RWPE1 (cell line): ENCODE results near the gene C9.

ENCODE experiments used
- CTCF ChIA-PET: fragments of 350-600 bp; sonication (Branson Sonifier 250); formaldehyde crosslinking; extraction: SDS; loops from one replicate; lab custom pipeline; 2021; lab: Yijun Ruan, JAX
- POLR2A ChIA-PET: fragments of 400-600 bp; formaldehyde crosslinking; extraction: SDS; loops from one replicate; lab custom pipeline; 2020; ENCODE audit warnings: antibody characterized with exemption; ENCODE audit not compliant: low non-redundant PET; lab: Yijun Ruan, JAX
- DNase-seq: peaks from one replicate; pipeline ENCODE4 v3.0.0; 2012; ENCODE audit warnings: low spot score
- H3K27ac ChIP-seq: fragments of 450-650 bp; 2 replicates; pipeline ENCODE4 v1.5.1; 2017
- TF ChIP-seq, protein P1 (sequence below): fragments of 450-650 bp; conservative IDR thresholded peaks from 2 replicates; pipeline ENCODE4 v1.5.1; 2017; ENCODE audit warnings: low read depth, mild to moderate bottlenecking

Gene C9

DNA sequence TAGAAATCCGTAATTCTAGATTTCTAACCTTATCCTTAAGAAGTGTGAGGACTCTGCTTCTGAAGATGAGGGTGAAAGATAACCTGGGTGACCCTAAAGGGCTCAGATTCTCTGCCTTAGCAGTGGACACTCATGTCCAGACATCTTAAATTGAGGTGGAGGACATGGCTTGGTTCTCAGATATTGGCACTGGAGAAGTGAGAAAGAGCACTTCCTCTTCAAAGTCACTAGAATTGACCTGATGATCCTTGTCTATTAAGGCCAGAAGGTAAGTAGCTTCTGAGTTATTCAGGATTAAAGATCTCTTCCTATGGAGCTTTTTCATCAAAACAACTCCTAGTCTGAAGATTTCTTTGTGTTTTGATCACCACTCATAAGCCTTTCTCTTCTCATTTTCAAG is 54.8 kb downstream of the C9 start:
- CTCF ChIA-PET = no interaction called here
- POLR2A ChIA-PET = no interaction called here
- DNase-seq = no peak
- H3K27ac ChIP-seq = no peak overlapping the region
- TF ChIP-seq, protein P1, sequence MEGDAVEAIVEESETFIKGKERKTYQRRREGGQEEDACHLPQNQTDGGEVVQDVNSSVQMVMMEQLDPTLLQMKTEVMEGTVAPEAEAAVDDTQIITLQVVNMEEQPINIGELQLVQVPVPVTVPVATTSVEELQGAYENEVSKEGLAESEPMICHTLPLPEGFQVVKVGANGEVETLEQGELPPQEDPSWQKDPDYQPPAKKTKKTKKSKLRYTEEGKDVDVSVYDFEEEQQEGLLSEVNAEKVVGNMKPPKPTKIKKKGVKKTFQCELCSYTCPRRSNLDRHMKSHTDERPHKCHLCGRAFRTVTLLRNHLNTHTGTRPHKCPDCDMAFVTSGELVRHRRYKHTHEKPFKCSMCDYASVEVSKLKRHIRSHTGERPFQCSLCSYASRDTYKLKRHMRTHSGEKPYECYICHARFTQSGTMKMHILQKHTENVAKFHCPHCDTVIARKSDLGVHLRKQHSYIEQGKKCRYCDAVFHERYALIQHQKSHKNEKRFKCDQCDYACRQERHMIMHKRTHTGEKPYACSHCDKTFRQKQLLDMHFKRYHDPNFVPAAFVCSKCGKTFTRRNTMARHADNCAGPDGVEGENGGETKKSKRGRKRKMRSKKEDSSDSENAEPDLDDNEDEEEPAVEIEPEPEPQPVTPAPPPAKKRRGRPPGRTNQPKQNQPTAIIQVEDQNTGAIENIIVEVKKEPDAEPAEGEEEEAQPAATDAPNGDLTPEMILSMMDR = no peak

DNA sequence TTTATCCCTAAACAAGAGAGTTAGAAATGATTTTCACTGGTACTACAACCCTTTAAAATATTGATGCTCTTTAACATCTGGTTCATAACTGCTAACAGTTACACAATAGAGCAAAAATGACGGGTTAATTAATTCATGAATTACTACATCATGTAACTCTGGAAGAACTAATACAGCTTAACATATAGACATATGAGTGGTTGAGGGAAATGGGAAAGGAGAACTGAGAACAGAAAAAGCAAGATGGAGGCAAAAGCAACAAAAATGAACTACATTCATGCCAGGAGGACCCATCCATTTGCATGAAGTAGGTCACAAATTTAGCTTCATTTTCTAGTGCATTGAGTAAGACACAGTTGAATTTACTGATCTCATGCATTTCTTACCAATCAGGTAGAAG is 61.8 kb downstream of the C9 start:
- TF ChIP-seq, protein P1 = no peak
- ChIA-PET POLR2A (no interaction called here), CTCF (no interaction called here)
- DNase-seq = no peak
- H3K27ac ChIP-seq = no peak overlapping the region

DNA sequence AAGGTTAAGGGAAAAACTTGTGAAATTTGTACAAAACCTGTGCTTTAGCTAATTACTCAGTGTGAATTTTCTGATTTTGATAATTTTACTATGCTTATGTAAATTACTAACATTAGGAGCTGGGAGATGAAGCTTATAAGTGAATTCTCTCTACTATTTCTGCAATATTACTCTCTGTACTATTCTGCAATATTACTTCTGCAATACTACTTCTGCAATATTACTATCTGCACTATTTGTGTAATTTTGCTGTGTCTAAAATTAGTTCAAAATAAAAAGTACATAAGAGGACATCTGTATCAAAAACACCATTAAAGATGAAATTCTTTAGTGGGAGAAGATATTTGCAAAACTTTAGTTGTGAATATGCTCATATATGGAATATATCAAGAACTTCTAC is 62.9 kb downstream of the C9 start:
- H3K27ac ChIP-seq = no peak overlapping the region
- ChIA-PET CTCF (no interaction called here), POLR2A (no interaction called here)
- DNase-seq = no peak
- TF ChIP-seq, protein P1 = no peak

DNA sequence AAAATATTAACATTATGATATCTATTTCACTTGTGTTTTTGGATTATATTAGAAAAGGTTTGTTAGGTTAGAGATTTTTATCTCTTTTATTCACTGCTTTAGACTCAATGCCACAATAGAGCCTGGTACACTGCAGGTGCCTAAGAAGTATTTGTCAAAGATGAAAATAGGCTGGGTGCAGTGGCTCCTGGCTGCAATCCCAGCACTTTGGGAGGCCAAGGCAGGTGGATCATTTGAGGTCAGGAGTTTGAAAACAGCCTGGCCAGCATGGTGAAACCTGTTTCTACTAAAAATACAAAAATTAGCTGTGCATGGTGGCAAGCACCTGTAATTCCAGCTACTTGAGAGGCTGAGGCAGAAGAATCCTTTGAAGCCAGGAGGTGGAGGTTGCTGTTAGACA is 64.3 kb downstream of the C9 start:
- H3K27ac ChIP-seq = no peak overlapping the region
- DNase-seq = no peak
- TF ChIP-seq, protein P1 = no peak
- POLR2A ChIA-PET = no interaction called here
- CTCF ChIA-PET = no interaction called here

DNA sequence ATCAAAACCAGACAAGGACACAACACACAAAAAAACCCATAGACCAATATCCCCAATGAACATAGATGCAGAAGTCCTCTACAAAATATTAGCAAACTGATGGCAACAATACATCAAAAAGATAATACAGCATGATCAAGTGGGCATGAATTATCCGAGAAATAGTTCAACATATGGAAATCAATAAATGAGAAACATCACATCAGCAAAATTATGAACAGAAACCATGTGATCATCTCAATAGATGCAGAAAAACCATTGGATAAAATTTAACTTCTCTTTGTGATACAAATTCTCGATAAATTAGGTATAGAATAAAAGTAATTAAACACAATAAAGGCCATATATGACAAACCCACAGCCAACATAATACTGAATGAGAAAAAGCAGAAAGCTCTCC is 69.6 kb downstream of the C9 start:
- POLR2A ChIA-PET = no interaction called here
- DNase-seq = no peak
- TF ChIP-seq, protein P1 = no peak
- CTCF ChIA-PET = no interaction called here
- H3K27ac ChIP-seq = no peak overlapping the region

DNA sequence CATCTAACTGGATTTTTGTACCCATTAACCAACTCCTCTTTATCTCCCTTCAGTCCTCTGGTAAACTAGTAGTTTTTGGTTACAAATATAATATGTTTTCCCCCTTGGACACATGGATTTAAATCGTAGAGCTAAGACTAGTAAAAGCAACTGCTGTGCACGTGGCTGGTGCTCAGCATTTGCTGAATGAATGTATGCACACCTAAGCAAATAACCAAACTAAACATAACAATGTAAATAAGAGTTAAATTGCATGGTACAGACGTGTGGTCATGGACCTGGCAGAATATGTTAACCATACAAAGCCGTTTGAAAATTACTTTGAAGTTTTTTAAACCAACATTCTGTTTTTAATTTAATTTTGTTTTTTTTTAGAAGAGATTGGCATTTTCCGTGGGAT is 79.7 kb downstream of the C9 start:
- no peak overlapping the region for H3K27ac ChIP-seq
- ChIA-PET CTCF (interaction anchor here (3.1 kb wide), 1 partner anchor 68 kb away, joined by 25 read pairs; no protein-coding TSS in a partner anchor), POLR2A (no interaction called here)
- TF ChIP-seq, protein P1 = no peak
- no peak for DNase-seq

DNA sequence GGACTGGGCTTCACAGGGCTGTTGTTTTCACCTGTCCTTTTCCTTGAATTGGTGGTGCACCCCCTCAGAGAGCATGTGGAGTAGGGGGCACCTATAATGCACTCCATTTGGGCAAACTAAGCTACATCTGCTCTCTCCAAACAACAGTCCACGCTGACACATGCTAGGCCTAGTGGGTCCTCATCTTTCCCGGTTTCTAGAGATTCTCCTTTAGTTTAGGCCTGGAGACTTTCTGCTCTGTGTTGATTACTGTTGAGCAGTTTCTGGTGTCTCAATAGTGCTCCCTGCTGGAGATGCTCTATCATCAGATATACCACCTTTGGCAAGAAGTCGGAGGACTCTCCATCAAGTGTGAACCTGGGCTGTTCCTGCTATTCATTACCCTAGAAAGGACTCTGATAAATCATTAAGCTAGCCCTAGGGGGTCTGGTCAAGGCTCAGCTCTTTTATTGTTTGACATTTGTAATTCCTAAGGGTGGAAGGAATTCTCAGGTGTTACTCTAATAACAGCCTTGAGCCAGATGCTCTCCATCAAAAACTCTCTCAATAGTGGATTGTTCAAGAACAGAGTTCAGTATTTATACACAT is 81.0 kb downstream of the C9 start:
- ChIA-PET CTCF (interaction anchor here (0.6 to 3.1 kb wide), 6 partner anchors 9 to 279 kb away, joined by 3 to 25 read pairs (median 4); partner anchors contain the start of gene FYB1), POLR2A (no interaction called here)
- no peak overlapping the region for H3K27ac ChIP-seq
- TF ChIP-seq, protein P1 = no peak; the same call in 1 of the 2 replicates
- peak; percentile 57 for DNase-seq
